NCI-H1436 (cell line): ENCODE measurements around the gene RHBDL2.
"Not testable (repeated sequence)": the region's sequence is repeated elsewhere in the genome, so short reads cannot be mapped to it uniquely, and the experiment has no call there.

ENCODE experiments used
- DNase-seq: peaks from one replicate; lab custom pipeline; 2025; lab: John Stamatoyannopoulos, UW

RHBDL2 gene, protein sequence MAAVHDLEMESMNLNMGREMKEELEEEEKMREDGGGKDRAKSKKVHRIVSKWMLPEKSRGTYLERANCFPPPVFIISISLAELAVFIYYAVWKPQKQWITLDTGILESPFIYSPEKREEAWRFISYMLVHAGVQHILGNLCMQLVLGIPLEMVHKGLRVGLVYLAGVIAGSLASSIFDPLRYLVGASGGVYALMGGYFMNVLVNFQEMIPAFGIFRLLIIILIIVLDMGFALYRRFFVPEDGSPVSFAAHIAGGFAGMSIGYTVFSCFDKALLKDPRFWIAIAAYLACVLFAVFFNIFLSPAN

DNA sequence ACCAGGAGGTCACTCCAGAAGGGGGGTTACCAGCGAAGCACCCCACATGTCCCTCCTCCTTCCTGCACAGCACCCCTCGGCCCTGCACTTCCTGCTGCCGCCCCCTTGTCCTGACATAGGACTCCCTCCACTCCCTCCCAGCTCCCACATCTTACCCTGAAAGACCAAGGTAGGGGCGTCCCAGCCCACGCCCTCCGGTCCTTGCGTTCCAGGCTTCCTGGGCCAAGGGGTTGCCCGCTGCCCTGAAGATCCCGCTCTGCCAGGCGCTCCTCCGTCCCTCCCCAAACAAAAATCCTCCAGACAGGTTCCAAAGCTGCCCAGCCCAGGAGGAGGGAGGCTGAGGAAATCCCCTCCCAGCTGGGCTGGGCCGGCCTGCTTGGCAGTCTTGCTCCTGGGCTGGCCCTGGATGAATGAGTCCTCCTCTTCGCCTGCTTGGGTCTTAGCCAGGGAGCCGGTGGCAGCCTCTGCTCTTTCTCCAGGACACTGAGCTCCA lies at the start of gene RHBDL2:
Gene RHBDL2 (minus strand): TSS at position 304 of the 493 bp plus-strand sequence. CDS start 22,618 bp downstream, outside the sequence.
- DNase-seq: no peak

DNA sequence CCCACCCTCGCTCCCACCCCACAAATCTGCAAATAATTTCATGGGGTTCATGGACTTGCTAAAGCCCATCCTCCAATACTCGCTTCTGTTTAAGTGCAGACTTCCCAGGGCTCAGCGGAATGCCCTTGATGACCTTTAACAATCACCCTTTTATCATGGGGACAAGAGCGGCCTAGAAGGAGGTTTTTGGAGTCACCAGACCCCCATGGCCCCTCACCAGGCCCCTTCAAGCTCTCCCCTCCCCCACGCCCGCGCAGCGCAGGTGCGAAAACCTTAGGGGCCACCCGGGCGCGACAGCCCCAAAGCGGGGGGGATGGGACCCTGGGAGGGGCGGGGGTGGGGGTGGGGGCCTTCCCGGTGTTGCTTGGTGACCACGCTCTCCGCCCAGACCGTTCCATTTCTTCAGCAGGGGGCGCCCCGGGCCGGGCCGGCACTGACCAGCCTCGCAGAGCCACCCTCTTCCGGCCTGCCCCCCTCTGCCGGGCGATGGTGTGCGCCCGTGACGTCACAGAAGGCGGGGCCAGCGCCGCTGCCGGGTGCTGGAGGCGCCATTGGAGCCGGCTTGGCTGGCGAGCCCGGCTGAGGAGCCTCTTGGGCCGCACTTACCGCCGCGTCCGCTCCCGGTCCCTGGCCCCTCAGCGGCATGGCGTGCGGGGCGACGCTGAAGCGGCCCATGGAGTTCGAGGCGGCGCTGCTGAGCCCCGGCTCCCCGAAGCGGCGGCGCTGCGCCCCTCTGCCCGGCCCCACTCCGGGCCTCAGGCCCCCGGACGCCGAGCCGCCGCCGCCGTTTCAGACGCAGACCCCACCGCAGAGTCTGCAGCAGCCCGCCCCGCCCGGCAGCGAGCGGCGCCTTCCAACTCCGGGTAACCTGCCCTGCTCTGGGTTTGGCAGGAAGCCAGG lies 49.4 kb upstream of the RHBDL2 start, which contains the start of gene AKIRIN1:
Gene AKIRIN1 (plus strand): TSS at position 539 of the 900 bp plus-strand sequence. CDS start 105 bp downstream, at position 644.
- DNase-seq: peak; percentile 93

DNA sequence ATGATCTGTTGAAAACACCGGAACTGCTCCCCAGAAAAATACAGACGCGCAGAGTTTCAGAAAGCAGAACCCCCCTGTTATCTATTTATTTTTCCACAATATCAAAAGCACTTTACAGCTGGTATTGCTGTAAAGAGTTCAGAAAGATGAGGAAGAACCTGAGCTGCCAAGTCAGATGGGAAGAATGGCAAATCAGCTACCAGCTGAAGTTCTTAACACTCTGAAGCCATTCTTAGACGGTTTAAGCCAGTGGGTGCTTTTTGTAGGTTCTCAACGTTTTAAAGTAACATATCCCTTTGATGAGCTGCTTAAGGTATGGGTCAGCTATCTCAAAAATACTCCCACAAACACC lies 48.7 kb upstream of the RHBDL2 start:
- DNase-seq: no peak

DNA sequence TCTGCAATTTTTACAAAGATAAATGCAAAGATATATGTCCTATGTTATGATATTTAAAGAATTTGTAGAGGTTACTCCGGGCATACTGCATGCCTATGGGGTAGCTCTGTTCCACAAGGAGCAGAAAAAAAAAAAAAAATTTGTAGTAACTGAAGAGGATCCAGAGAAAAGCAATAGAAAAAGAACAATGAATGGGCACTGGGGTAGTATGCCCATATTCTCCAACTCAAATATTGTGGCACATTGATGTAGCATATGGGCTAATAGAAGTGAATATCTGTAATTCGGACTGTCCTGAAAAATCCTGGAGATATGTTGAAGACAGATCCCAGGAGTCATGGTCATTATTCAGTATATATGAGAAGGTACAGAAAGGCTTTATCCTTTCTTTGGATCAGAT lies 48.3 kb upstream of the RHBDL2 start:
- DNase-seq: no peak

DNA sequence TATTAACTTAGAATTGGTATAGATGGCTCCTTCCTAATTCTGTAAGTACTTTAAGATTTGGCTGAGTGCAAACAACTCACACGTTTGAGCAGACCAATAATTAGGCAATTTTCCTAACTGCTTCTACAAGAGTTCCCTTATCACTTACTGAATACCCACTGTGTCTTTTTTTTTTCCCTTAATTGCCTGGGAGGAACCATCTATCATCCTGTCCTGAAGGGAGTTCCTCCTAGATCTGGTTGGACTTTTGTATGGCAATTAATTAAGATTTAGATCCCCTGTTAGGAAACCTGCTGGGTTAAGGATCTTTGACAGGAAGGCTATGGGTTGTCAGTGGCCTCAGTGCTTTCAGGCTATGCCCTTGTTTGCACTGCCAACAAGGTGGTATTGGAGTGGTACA lies 37.8 kb upstream of the RHBDL2 start:
- DNase-seq: not testable (repeated sequence)

- DNase-seq: not testable (repeated sequence)
Observed at GRCh38 chr1:38978245-38978542, 36.6 kb upstream of the RHBDL2 start.

- not testable (repeated sequence) for DNase-seq
Observed at GRCh38 chr1:38977399-38978244, 36.0 kb upstream of the RHBDL2 start.

GRCh38 chr1:38973659-38974437 lies 32.2 kb upstream of the RHBDL2 start:
- no peak for DNase-seq

GRCh38 chr1:38973145-38973544 lies 31.5 kb upstream of the RHBDL2 start:
- DNase-seq: not testable (repeated sequence)

GRCh38 chr1:38964140-38964548 lies 22.5 kb upstream of the RHBDL2 start:
- DNase-seq: no peak

DNA sequence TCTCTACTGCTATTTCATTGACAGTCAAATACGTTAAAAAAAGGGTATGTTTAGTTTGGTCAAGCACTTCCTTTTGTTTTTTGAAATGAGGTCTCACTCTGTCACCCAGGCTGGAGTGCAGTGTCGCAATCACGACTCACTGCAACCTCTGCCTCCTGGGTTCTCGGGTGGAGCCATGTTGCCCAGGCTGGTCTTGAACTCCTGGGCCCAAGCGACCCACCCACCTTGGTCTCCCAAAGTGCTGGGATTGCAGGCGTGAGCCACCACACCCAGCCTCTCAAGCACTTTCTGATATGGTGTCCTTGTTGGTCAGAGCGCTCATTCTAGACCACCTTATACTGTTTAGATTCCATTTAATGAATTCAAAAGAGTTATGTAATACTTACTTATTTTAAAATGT lies 20.9 kb upstream of the RHBDL2 start:
- DNase-seq: no peak

- DNase-seq: no peak
Observed at GRCh38 chr1:38962113-38962512, 20.5 kb upstream of the RHBDL2 start.

DNA sequence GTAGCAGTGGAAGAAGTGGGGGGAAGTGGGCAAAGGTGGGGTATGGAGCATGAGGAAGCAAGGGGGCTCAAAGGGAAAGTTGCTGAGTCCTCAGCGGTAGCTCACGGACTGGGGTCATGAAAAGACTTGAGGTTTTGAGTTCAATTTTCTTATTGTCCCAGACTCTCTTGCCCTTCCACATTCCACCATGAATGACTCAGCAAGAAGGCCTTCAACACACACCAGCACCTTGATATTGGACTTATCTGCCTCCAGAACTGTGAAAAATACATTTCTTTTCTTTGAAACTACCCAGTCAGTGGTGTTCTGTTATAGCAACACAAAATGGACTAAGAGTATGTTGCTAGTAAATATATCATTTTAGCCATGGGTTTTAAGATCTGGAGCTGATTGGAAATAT lies 17.3 kb upstream of the RHBDL2 start:
- DNase-seq: no peak

- no peak for DNase-seq
Observed at GRCh38 chr1:38953433-38953860, 11.8 kb upstream of the RHBDL2 start.

GRCh38 chr1:38950553-38950952 lies 8.9 kb upstream of the RHBDL2 start:
- no peak for DNase-seq

GRCh38 chr1:38944547-38944946 lies 2.9 kb upstream of the RHBDL2 start:
- DNase-seq: no peak

DNA sequence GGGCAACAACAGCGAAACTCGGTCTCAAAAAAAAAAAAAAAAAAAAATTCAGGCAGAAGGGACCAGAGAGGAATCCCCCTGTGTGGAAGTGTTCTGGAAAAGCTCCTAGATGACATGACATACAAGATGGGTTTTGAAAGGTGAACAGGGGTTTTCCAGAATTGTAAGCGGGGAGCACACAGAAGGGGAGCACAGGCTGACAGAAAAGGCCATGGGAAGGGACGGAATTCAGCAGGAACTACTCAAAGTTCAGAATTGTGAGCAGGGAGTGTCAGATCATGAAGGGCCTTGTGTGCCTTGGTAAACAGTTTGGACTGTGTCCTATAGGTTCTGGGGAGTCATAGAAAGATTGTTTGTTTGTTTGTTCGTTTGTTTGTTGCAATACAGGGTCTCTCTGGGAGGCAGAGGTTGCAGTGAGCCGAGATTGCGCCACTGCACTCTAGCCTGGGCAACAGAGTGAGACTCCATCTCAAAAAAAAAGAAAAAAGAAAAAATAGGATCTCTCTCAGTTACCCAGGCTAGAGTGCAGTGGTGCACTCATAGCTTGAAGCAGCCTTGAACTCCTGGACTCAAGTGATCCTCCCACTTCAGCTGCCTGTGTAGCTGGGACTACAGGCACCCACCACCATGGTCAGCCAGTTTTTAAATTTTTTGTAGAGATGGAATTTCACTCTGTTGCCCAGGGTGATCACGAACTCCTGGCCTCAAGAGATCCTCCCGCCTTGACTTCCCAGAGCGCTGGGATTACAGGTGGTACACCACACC lies 1.2 kb upstream of the RHBDL2 start:
- no peak for DNase-seq

DNA sequence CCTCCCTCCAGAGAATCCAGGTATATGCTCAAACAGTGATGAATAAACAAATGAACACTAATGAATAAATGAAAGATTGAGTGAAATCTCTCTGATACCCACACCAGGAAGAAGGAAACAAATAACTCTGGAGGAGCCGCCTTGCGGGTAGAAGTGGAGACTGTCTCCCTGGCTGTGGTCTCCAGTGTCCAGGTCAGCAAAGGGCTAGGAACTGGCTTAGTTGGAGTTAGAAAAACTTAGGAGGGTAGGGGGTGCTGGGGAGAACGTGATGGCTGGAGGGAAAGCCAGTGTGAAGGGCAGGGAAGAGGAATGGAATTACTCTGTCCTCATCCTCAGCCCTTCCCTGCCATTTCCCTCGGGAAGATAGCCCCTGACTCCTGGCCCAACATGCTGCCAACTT lies 537 bp downstream of the RHBDL2 start:
- no peak for DNase-seq

GRCh38 chr1:38940339-38941047 lies 1.1 kb downstream of the RHBDL2 start:
- DNase-seq: no peak

DNA sequence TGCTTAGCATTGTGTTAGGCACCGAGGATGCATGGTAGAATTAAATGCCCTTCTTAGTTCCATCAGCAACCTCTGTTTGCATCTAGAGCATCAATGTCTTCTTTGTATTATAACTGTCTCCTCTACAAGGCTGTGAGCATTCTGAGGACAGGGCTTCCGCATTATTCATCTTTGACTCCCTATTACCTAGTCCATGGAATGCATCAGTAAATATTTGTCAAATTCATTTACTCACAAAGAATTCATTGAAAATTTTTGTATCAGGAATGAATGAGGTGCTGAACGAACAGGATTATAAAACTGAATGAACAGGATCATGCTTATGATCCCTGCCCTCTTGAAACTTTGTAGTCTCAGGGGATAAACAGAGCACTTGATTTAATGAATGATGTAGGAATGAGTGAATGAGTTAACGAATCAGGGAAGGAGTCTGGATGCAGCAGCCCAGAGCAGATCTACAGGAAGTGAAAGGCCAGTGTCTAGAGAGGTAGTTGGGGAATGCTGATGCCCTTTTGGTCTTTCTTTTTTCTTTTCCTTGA lies 2.8 kb downstream of the RHBDL2 start:
- DNase-seq: no peak
